Adrenal gland (tissue), 5 donors: Measurements from ENCODE around the gene SHISA7.

ENCODE experiments used
- CTCF ChIP-seq, 6 experiments: fragments of 450-650 bp in 4 of 6; fragments of 200-600 bp in 2 of 6; sonication (generic) in 1 of 6; IDR thresholded peaks; 1 replicate in 5 of 6; 2 replicates in 1 of 6; pipeline versions ENCODE4 v1.5.1 to v1.8.0; 2016 to 2021; ENCODE audit warnings: antibody characterized with exemption in 6 of 6, mild to moderate bottlenecking in 2 of 6, moderate library complexity in 1 of 6
- POLR2A ChIP-seq, 2 donors: fragments of 450-650 bp; IDR thresholded peaks; one replicate each; pipeline ENCODE4 v1.6.1; 2017; ENCODE audit warnings: antibody characterized with exemption in 2 of 2, mild to moderate bottlenecking in 2 of 2, moderate library complexity in 1 of 2
- donor health status: DM: no; HTN: no; CAD: no.

- TF ChIP-seq POLR2A (IDR thresholded peaks at IDR 0.05) (no peak), CTCF (IDR thresholded peaks at IDR 0.05) (no peak)
Observed at GRCh38 chr19:55390461-55390880, 52.6 kb downstream of the SHISA7 start.
